GM18508 (cell line): Measurements from ENCODE around the gene C1QTNF5.

Experiments
- ATAC-seq: cut with Tn5 transposase; IDR thresholded peaks from one replicate; pipeline ENCODE4 v1.9.1; 2021; ENCODE audit warnings: moderate number of reproducible peaks; ENCODE audit not compliant: insufficient read depth, unreplicated experiment

The C1QTNF5 gene

DNA sequence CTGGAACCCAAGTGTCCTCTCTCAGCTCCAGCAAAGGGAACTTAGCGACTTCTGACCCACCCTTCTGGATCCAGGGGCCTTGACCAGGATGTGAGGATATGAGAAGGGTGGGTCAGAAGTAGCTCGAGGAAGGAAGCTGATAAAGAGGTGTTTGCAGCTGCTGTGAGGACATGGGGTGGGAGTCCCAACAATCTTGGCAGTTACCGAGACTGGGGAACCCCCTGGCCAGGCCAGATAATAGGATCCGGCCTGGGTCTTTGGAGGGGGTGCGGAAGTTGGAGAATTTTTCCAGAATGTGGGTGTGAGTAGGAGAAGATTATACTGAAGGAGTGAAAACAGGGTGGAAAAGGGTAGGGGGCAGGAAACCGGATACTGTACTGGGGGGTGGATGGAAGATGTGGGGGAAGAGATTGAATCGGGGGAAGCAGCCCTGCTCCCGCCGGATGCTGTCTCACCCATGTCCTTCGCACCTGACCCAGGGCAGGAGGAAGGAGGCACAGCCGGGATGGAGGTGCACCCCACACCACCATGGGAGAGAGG is 20.9 kb downstream of the C1QTNF5 start:
- ATAC-seq, result no peak

DNA sequence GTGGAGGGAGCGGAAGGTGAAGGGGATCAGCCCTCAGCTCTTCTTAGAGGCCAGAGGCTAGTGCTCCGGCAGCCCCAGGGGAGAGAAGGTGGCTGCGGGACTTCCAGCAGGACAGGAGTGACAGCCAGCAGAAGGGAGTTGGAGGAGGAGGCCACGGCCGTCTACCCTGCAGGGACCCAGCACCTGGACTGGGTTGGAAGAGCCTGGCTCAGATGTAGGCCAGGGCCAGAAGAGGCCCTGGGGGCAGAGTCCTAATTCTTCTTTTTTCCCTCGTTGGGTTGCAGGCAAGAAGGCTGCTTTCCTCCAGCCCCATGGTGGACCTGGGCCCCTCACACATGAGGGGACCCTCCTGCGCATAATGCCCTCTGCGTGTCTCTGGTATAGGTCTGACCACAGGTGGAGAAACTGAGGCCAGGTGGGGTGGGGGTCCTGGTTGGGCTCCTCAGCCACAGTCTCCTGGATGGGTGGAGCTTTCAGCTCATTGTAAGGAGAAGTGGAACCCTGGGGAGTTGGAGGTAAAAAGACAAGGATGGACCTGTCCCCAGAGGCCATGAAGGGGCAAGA is 21.5 kb downstream of the C1QTNF5 start:
- ATAC-seq, result no peak

DNA sequence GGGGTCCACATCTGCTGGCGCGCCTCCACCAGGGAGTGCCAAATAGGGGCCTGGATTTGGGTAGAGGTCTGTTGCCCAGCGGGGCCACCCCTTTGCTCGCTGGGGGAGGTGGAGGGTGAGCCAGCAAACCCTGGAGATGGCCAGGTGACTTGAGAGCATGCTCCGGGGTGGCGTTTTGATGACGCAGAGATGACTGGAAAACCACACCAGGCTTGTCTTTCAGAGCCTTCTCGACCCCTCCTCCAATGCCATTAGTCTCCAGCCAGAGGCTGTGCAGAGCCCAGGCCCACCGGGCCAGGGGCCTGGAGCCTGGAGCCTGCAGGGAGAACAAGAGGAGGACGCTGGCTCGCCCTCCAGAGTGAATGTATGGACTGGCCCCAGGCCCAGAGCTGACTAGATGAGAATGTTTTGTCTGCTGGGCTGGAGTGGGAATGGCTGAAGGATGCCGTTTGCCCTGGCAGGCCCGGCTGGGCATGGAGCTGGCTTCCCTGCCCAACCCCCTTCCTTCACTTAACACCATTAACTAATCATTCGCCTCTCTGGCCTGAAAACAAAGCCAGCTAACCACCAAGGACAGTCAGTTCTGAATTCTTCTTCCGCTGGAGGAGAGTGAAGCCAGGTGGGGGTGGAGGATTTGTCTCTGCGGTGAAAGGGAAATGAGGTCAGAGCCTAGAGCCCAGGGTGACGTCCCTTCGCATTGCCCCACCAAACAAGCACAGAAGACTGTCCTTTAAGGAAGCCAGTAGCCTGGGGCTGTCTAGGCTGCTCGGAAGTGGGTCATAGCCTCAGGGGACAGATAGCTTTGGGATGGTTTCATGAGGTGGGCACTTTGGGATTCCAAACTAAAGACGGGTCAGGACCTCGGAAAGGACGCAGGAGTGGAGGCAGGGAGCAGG is 22.2 kb downstream of the C1QTNF5 start:
- no peak for ATAC-seq

DNA sequence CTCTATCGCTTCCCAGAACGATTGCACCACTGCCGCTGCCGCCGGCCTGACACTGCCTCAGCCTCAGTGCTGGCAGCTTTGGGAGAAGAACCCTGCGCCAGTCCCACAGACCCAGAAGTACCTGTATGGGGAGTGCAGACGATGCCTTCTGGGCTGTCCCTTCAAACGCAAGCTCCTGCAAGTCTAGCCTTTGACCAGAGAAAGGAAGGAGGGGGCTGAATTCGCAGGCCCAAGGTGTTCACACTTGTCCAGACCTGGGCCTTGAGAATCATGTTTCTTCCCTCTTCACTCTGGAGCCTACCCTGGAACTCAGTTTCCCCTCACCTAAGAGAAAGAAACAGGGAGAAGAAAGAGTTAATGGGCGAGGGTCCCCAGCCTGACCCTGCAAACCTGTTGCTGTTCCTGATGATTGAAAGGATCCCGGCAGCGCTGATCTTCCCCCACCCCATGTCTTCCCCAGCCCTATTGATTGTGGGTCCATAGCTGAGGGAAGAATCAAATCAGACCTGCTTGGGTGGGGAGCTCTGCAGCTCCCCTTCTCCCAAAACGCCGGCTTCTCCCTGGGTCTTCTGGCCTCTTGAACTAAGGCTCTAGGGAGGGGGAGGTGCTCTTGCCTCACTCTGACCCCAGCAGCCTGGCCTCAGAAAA is 23.0 kb downstream of the C1QTNF5 start:
- ATAC-seq, result no peak

DNA sequence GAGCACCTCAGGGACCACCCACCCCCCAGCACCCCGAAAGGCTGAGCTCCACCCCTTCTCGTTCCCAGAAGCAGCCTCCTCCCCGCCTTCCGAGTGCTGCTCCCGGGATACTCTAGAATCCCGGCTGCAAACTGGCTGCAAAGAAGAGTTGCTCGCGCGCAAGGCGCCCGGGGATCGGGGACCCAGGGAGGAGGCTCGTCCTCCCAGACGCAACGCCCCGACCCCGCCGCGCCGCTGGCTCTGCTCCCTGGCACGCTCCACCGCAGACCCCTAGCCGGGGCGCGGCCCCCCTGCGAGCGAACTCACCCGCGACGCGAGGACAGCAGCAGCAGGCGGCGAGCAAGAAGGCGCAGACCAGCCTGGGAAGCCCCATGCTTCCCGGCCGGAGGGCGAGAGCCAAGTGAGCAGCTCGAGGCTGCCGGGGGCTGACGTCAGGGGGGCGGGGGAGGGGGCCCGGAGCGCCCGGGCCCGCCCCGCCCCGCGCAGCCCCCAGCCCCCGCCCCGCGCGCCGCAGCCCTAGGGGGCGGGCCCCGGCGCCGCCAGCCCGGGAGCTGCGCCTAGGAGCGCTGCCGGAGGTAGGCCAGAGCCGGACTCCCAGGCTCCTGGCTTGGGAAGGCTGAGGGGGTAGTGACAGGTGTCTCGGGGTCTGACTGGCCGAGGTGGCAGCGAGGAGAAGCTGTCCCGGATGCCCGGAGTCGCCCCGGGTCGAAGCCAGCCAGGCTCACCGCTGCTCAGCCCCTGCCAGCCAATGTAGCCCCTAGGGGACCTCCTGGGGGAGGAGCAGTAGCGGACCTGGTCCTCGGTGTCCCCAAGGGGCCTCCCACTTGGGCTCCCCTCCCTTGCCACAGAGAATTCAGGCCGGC is 23.7 kb downstream of the C1QTNF5 start, which contains the start of gene MCAM:
TSS of gene MCAM (minus strand) at position 402 of the 863 bp plus-strand sequence. CDS start at position 373, 29 bp downstream.
- no peak for ATAC-seq

DNA sequence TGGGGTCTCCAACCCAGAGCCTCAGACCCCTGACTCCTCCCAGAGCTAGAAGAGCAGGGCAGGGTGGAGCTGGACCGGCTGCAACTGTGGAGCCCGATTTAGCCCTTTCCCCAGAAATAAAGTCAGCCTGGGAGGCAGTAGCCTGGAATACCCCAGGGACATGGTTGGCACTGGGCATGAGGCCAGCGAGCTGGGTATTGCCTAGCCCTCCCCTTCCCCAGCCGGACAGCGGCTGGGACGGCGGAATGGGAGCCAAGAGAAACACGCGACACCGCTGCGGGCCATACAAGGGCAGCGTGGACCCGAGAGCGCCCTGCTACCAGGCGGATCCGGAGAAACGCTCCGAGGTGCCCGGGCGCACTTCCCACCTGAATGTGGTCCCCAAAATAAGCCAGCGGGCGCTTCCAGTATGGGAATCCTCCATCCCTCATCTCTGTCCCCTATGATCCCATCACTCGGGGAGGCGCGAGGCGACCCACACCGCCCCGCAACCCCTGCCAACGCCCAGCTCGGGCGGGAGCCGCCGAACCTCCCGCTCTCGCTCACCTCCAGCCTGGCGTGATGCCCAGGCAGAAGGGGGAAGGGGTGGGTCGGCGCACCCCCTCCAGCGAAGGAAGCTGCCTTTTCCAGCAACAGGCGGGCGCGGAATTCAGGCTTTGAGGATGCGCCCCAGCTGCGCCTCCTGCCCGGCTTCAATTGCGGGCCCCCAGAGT is 24.5 kb downstream of the C1QTNF5 start:
- ATAC-seq, result no peak

DNA sequence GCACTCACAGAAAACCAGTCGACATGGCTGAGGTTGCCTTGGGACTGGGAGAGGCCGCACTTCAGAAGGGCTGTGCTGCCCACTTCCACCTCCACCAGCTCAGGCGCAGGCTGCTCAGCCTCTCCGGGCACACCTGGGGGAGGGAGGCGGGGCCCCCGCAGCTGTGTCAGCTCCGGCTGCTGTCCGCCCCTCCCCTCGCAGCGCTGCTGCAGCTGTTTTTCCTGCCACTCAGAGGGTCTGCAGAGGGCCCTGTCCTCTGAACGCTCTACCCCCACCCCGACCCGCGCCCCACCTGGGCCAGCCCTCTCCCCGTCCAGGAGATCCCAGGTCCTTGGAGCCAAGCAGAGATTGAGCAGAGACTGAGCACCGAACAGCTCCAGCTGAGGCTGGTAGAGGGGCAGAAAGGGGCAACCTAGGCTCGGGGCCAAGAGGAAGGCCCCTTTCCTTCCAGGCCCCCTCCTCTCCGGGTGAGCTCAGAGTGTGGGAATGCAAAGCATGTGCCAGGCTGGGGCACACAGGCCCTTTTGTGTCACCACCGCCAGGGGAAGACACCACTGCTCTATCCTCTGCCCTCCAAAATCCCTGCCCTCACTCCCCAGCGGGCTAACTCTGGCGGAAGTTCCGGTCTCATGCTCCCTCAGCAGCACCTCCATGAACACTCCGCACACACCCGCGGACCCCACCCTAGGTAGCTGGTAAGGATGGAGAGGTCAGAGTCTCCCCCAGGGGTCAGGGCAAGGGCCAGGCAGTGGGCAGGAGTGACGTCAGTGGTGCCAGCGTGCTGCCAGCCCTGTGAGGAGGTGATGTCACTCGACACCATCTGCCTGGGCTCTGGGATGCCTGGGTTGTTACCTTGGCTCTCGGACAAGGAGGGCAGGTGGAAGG is 25.3 kb downstream of the C1QTNF5 start:
- ATAC-seq, result no peak

DNA sequence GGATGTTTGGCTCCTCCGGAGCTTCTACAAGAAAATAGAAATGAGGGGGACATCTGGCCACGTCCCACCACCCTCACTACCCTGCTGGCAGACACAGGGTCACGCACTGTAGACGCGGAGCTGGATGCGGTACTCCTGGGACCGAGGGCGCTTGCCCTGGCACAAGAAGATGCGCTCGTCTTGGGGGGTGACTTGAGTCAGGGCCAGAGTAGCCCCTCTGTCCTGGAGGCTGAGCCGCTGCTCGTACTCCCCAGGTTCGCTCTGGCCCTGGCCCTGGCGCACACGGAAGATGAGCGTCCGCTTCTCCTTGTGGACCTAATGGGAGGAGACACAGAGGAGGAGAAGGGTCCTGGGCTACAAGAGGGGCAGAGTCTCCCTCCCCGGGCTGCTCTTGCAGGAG is 26.0 kb downstream of the C1QTNF5 start:
- ATAC-seq, result no peak

DNA sequence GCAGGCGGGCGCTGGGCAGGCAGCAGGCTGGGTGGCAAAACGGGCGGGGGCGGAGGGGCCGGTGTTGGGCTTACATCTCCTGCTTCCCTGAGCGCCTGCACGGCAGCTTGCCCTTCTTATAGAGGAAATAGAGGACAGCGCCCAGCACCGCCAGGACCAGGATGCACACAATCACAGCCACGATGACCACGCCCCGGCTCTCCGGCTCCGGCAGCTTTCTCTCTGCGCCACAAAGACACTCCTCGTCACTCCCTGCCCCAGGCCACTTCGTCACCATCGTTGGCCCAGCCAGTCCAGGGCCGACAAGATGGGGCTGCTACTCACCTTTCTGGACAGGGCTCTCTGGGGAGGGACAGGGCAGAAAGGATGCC is 30.0 kb downstream of the C1QTNF5 start:
- ATAC-seq, result no peak

DNA sequence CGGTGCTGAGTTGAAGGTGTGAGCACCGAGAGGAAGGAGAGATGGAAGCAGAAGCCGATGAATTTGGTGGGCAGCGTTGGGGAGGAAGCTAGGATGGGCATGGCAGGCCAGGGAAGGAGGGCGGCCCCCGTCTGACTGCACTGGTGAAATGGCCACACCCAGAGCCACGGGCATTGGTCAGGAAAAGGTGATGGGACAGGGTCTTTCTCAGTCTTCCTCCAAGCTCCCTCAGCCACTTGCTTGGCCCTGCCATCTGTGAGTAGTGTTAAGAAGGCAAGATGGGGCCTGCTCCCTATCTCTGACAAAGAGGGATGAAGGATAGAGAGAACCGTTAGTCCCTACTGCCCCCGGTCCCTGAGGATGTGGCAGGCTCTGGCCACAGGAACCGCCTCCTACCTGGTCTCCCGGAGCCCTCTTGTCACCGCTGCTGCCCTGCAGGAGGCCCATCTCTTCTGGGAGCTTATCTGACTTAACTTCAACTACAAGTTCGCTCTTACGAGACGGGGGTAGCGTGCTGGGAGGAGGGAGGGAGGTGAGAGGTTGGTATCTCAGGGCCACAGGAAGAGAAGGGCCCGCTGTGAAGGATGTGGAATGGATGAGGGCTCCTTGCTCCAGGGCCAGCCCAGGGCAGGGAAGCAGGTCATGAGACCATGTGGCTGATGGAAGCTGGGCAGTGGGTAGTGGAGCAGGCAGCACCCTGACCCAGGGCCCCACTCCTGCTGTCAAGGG is 30.6 kb downstream of the C1QTNF5 start:
- no peak for ATAC-seq

DNA sequence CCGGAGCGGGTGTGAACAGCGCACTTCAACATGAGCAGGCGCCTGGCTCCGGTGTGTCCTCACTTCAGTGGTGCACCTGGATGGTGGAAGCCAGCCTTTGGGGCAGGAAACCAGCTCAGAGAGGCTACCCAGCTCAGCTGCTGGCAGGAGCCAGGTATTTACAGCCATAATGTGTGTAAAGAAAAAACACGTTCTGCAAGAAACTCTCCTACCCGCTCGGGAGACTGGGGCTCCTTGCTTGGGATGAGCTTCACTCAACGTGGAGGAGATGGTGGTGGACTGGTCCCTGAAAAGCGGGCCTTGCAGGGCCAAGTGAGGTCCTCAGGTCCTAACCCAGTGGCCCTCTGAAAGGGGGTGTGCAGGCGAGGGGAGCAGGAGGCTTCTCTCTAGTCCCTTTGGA is 31.3 kb downstream of the C1QTNF5 start:
- ATAC-seq, result no peak

DNA sequence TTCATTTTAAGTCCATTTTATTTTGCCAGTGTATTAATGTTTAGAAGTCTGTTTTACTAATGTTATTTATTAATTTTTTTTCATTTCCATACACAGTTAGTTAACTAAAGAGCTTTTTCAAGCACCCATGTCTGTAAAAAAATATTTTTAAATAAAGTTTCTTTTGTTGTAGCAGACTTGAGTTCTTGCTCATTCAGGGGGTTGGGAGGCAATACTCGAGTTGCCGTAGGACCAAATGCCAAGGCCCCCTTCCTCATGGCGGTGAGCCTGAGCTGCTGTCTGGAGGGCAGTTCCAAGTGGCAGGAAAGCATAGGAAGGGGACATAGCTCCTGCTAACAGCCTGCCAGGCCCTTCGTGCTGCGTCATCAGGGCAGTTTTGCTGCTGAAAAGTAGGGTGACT is 32.7 kb downstream of the C1QTNF5 start:
- no peak for ATAC-seq

DNA sequence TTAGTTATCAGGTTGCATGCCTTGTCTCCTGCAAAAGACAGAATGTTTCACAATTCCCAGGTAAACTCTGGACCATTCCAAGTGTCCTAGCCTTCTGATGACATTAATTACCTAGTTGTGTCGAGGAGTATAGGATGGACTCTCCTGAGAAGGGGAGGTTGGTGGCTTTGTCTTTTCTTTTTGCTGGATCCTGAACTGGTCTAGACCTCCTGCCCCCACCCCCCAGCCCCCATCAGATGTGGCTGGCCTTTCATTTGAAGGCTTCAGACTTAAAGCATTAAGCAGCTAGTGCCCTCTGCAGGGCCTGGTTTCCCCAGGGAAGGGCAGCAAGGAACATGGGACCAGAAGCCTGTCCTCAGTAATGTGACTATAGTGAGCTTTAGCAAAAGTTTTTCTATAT is 33.5 kb downstream of the C1QTNF5 start:
- ATAC-seq, result no peak

DNA sequence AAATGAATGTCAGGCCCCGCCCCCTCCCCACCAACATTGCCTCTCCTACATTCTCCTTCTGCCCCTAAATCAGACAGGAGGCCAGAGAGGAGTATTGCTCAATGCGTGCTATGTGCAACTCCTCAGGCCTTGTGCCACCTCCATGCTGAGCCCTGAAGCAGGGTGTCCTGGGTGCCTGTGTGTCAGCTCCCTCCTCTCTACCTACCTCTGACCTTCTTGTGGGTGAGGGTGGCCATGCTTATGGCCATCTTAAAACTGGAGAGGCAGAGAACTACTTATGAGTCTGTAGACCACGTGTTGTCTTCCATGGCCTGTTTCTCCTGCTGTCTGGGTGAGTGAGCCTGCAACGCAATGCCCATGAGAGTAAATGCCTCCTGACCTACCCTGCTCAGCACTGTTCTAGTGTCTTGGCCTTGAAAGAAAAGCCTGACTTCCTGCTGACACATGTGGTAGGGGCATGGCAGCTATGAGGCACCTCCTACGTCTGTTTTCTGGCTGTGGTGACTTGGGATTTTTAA is 34.3 kb downstream of the C1QTNF5 start:
- ATAC-seq, result no peak

DNA sequence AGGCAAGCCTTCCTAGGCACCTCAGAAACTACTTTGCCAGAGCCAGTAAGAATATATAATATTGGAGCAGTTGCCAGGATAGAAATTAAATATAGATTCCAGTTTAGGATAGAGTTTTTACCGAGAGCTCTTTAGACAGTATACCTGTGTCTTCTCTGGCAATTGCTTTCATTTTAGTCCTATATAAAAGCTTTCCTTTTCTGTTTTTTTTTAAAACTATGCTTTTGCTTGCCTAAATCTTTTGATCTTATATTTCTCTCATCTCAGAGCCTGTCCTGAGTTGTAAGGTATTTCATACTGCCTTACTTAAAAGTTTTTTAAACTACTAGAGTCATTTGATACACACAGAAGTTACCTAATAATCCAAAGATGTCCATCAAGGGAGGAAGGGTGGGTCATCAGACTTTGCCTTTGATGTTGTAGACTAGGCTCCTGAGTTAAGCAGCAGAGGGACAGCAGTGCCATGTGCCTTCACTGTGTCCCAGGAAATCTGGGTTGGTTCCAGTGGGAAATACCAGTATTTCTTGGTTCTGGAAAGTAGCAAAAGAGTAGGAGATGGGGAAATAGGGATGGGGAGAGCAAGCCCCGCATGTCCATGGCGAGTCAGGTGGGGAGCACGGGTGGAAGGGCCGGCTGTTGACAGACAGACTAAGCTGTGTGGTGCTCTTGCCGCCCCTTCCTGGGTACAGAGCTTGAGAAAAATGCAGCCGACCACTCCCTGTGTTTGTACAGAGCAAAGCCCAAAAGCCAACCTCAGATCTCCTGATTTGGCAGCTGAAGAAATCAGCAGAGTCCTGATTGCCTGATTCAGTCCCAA is 34.9 kb downstream of the C1QTNF5 start:
- ATAC-seq, result no peak

DNA sequence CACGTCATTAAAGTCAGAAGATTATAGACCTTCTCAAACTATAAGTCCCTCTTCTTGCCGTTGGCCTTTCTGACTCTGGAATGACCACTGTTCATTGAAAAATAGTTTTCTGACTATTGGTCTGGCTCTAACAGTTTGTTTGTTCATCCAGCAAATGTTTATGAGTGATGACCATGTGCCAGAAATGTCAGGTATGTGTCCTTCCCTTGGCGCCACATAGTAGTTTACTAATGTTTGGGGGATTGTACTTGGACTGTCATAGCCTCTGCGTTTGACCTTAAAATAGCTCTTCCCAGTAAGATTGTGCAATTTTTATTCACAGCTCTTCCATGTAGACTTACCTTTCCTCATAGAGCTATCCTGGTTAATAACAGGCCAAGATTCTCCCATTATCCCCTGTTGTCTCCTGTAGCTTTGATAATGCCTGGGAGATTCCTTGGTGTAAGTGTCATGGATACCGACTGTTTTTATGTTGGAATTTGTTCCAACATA is 37.4 kb downstream of the C1QTNF5 start:
- ATAC-seq, result no peak
